H9 (cell line): Measurements from ENCODE around the gene MARCHF3. TPM values are rescaled to one million over a fixed set of nuclear protein-coding genes. Genes with fewer than 3 reads are reported as not detected.

Experiments
- DNase-seq: peaks from one replicate; pipeline ENCODE4 v3.0.0-alpha.2; 2017
- H2AFZ ChIP-seq: one replicate; pipeline ENCODE4 v1.6.1; 2013; ENCODE audit warnings: mild to moderate bottlenecking, low read length, control low read depth, moderate library complexity
- H2AK5ac ChIP-seq: 2 replicates; pipeline ENCODE4 v1.6.1; 2013; ENCODE audit warnings: low read length, control low read depth, mixed read lengths; ENCODE audit not compliant: insufficient read length
- H2BK120ac ChIP-seq: one replicate; pipeline ENCODE4 v1.6.1; 2013; ENCODE audit warnings: low read depth, mild to moderate bottlenecking, low read length, control low read depth, inconsistent platforms; ENCODE audit not compliant: poor library complexity, severe bottlenecking
- H2BK12ac ChIP-seq: 2 replicates; pipeline ENCODE4 v1.6.1; 2013; ENCODE audit warnings: low read length, control low read depth, mixed read lengths, low read depth; ENCODE audit not compliant: insufficient read length
- H2BK15ac ChIP-seq: 2 replicates; pipeline ENCODE4 v1.6.1; 2013; ENCODE audit warnings: low read depth, low read length, control low read depth
- H2BK20ac ChIP-seq: one replicate; pipeline ENCODE4 v1.6.1; 2013; ENCODE audit warnings: low read depth, mild to moderate bottlenecking, low read length, control low read depth, inconsistent platforms; ENCODE audit not compliant: poor library complexity, severe bottlenecking
- H2BK5ac ChIP-seq: 2 replicates; pipeline ENCODE4 v1.6.1; 2013; ENCODE audit warnings: low read length, control low read depth, mixed read lengths; ENCODE audit not compliant: insufficient read length
- H3K14ac ChIP-seq: 2 replicates; pipeline ENCODE4 v1.6.1; 2013; ENCODE audit warnings: low read length, control low read depth; ENCODE audit not compliant: insufficient read depth
- H3K18ac ChIP-seq: 2 replicates; pipeline ENCODE4 v1.6.1; 2013; ENCODE audit warnings: low read depth, mild to moderate bottlenecking, mixed read lengths, low read length, control low read depth; ENCODE audit not compliant: insufficient read length
- H3K23ac ChIP-seq: 2 replicates; pipeline ENCODE4 v1.6.1; 2013; ENCODE audit warnings: low read length, control low read depth, mixed read lengths, low read depth; ENCODE audit not compliant: insufficient read length
- H3K23me2 ChIP-seq: 2 replicates; pipeline ENCODE4 v1.6.1; 2013; ENCODE audit warnings: low read depth, mild to moderate bottlenecking, mixed read lengths, low read length, control low read depth; ENCODE audit not compliant: insufficient read length, poor library complexity, severe bottlenecking
- H3K27ac ChIP-seq: 2 replicates; pipeline ENCODE4 v1.5.1; 2013; ENCODE audit warnings: low read length, control low read depth, mixed read lengths, low read depth; ENCODE audit not compliant: insufficient read length
- H3K27me3 ChIP-seq: 2 replicates; pipeline ENCODE4 v1.6.1; 2013; ENCODE audit warnings: low read length, control low read depth, inconsistent platforms; ENCODE audit not compliant: insufficient read depth
- H3K4ac ChIP-seq: 2 replicates; pipeline ENCODE4 v1.6.1; 2013; ENCODE audit warnings: low read depth, mild to moderate bottlenecking, control low read depth, inconsistent platforms, low read length, moderate library complexity
- H3K4me1 ChIP-seq: 2 replicates; pipeline ENCODE4 v1.6.1; 2013; ENCODE audit warnings: low read length, control low read depth, inconsistent platforms; ENCODE audit not compliant: insufficient read depth
- H3K4me2 ChIP-seq: 2 replicates; pipeline ENCODE4 v1.6.1; 2013; ENCODE audit warnings: low read length, control low read depth, mixed read lengths; ENCODE audit not compliant: insufficient read length, insufficient read depth
- H3K56ac ChIP-seq: 2 replicates; pipeline ENCODE4 v1.6.1; 2013; ENCODE audit warnings: low read depth, mild to moderate bottlenecking, mixed read lengths, low read length, control low read depth; ENCODE audit not compliant: insufficient read length
- H3K79me1 ChIP-seq: 2 replicates; pipeline ENCODE4 v1.6.1; 2013; ENCODE audit warnings: low read depth, mild to moderate bottlenecking, moderate library complexity, low read length, control low read depth, inconsistent platforms; ENCODE audit not compliant: insufficient read depth, poor library complexity, severe bottlenecking
- H3K79me2 ChIP-seq: 2 replicates; pipeline ENCODE4 v1.6.1; 2013; ENCODE audit warnings: low read length, control low read depth, inconsistent platforms; ENCODE audit not compliant: insufficient read depth
- H3K9ac ChIP-seq: 2 replicates; pipeline ENCODE4 v1.6.1; 2013; ENCODE audit warnings: low read length, control low read depth, mixed read lengths; ENCODE audit not compliant: insufficient read length; ENCODE audit errors: extremely low read depth
- H3K9me3 ChIP-seq: one replicate; pipeline ENCODE4 v1.6.1; 2013; ENCODE audit warnings: low read depth, low read length, inconsistent platforms; ENCODE audit not compliant: control insufficient read depth
- H3T11ph ChIP-seq: one replicate; pipeline ENCODE4 v1.6.1; 2013; ENCODE audit warnings: mild to moderate bottlenecking, low read length, control low read depth, inconsistent platforms
- H4K20me1 ChIP-seq: one replicate; pipeline ENCODE4 v1.6.1; 2013; ENCODE audit not compliant: control insufficient read depth, insufficient read length, insufficient read depth
- H4K5ac ChIP-seq: 2 replicates; pipeline ENCODE4 v1.6.1; 2013; ENCODE audit warnings: low read depth, mild to moderate bottlenecking, mixed read lengths, low read length, control low read depth; ENCODE audit not compliant: insufficient read length
- H4K8ac ChIP-seq: replicated peaks from 2 replicates; pipeline ENCODE4 v1.6.1; 2013; ENCODE audit warnings: low read length, control low read depth, mixed read lengths, low read depth; ENCODE audit not compliant: insufficient read length
- H4K91ac ChIP-seq: 2 replicates; pipeline ENCODE4 v1.6.1; 2013; ENCODE audit warnings: low read depth, mild to moderate bottlenecking, moderate library complexity, mixed read lengths, low read length, control low read depth; ENCODE audit not compliant: insufficient read length
- H3K27ac Mint-ChIP-seq, 3 experiments: 2 replicates in 2 of 3; 3 replicates in 1 of 3; pipeline ENCODE4 v1.8.0; 2020 to 2021; ENCODE audit warnings: mixed read lengths in 3 of 3, mild to moderate bottlenecking in 1 of 3, moderate library complexity in 1 of 3
- H3K27me3 Mint-ChIP-seq: 2 replicates; pipeline ENCODE4 v1.8.0; 2021; ENCODE audit warnings: low read depth, mild to moderate bottlenecking, moderate library complexity, mixed read lengths
- H3K36me3 Mint-ChIP-seq, 3 experiments: 2 replicates in 2 of 3; 3 replicates in 1 of 3; pipeline ENCODE4 v1.8.0; 2020 to 2021; ENCODE audit warnings: low read depth in 3 of 3, mixed read lengths in 3 of 3; ENCODE audit not compliant: insufficient read depth in 1 of 3
- H3K4me1 Mint-ChIP-seq, 2 experiments: 2 replicates each; pipeline ENCODE4 v1.8.0; 2020; ENCODE audit warnings: mixed read lengths in 2 of 2
- H3K4me3 Mint-ChIP-seq, 2 experiments: 2 replicates in 1 of 2; 3 replicates in 1 of 2; pipeline ENCODE4 v1.8.0; 2020 to 2021; ENCODE audit warnings: mild to moderate bottlenecking in 2 of 2, mixed read lengths in 2 of 2, moderate library complexity in 1 of 2
- H3K9me3 Mint-ChIP-seq, 2 experiments: 2 replicates in 1 of 2; 3 replicates in 1 of 2; pipeline ENCODE4 v1.8.0; 2020; ENCODE audit warnings: mild to moderate bottlenecking in 2 of 2, mixed read lengths in 2 of 2, moderate library complexity in 1 of 2
- CTCF ChIP-seq: fragments of 200-600 bp; sonication (generic); conservative IDR thresholded peaks from 3 replicates; pipeline ENCODE4 v1.8.0; 2021; ENCODE audit warnings: antibody characterized with exemption, mild to moderate bottlenecking
- WGBS: extraction: QIAGEN DNeasy Blood & Tissue Kit; methylation state at CpG from one replicate; pipeline ENCODE4 v1.1.7; 2013; ENCODE audit warnings: missing lambda C conversion rate, low lambda C conversion rate, mixed read lengths; ENCODE audit not compliant: insufficient read length; ENCODE audit errors: extremely low coverage; 5-methylcytosine and 5-hydroxymethylcytosine counted together
- total RNA-seq: library from RNA; stranded (reverse); gene quantifications from 2 replicates; pipeline ENCODE4 v1.2.1, GENCODE V29; 2021

Gene MARCHF3
- total RNA-seq, 1 experiment from 2014 or later, result 17.7 TPM

- H3K4me1 Mint-ChIP-seq, result peaks cover 34 to 38% of the 10 kb centered on the region in 2 experiments
- no peak overlapping the region for H3T11ph ChIP-seq
These were observed 2.8 kb downstream of the MARCHF3 start for GRCh38 chr5:127027539-127027938.

More at GRCh38 chr5:127027539-127027938, 2.8 kb downstream of the MARCHF3 start:
- Histone ChIP-seq H3K18ac (no peak overlapping the region), H4K91ac (no peak overlapping the region), H2AK5ac (no peak overlapping the region), H3K56ac (no peak overlapping the region), H3K4me1 (0 out of 2 replicates have a peak, but pooled peaks cover 2% of the 10 kb centered on the region), H3K14ac (no peak overlapping the region), H2BK15ac (no peak overlapping the region), H3K9ac (no peak overlapping the region), H3K23ac (no peak overlapping the region), H2AFZ (no peak overlapping the region), H2BK20ac (no peak overlapping the region), H3K27me3 (no peaks in the 10 kb centered on the region; the same call in 1 of the 2 replicates), H3K27ac (no peak overlapping the region), H3K4me2 (no peak overlapping the region), H2BK120ac (no peak overlapping the region), H2BK12ac (no peak overlapping the region), H4K5ac (no peak overlapping the region), H3K79me2 (no peaks in the 10 kb centered on the region), H3K4ac (no peak overlapping the region), H4K20me1 (no peaks in the 10 kb centered on the region), H2BK5ac (no peak overlapping the region), H3K23me2 (peaks cover 18% of the 10 kb centered on the region), H3K79me1 (no peaks in the 10 kb centered on the region), H4K8ac (no peak overlapping the region), H3K9me3 (no peaks in the 10 kb centered on the region)
- DNase-seq, result no peak
- TF ChIP-seq CTCF, result no peak
- H3K36me3 Mint-ChIP-seq, result peaks cover 0 to 4% (median 0%) of the 10 kb centered on the region in 3 experiments; a peak in 2 of 7 replicates
- H3K27ac Mint-ChIP-seq, result peak overlapping the region in 1 of 3 experiments; percentile 50; a peak in 2 of 7 replicates
- WGBS, result no CpG with 5 or more reads among the region's 1 CpG
- H3K4me3 Mint-ChIP-seq, result no peak overlapping the region
- peaks cover 0 to 3% of the 10 kb centered on the region in 2 experiments; a peak in 1 of 5 replicates for H3K9me3 Mint-ChIP-seq
- peaks cover 32% of the 10 kb centered on the region for H3K27me3 Mint-ChIP-seq
